Lung (tissue), 12 donors: Measurements from ENCODE around the gene MEX3B. TPM values are rescaled to one million over a fixed set of nuclear protein-coding genes. Genes with fewer than 3 reads are reported as not detected.

ENCODE experiments used
- ATAC-seq: fragments of 200-7000 bp; cut with Tn5 transposase; one replicate; pipeline ENCODE4 v1.9.1; 2020; ENCODE audit warnings: moderate number of reproducible peaks; ENCODE audit not compliant: insufficient read depth, low FRiP score
- DNase-seq, 3 donors: peaks; one replicate each; pipeline ENCODE4 v3.0.0-alpha.2; 2013 to 2017
- H3K27ac ChIP-seq, 2 donors: one replicate each; pipeline ENCODE4 v1.5.1; 2013; ENCODE audit warnings: mild to moderate bottlenecking in 2 of 2, moderate library complexity in 2 of 2, control low read depth in 1 of 2, inconsistent platforms in 1 of 2, low read depth in 1 of 2, low read length in 1 of 2
- H3K27me3 ChIP-seq, 3 donors: one replicate each; pipeline ENCODE4 v1.5.1; 2013; ENCODE audit warnings: low read length in 2 of 3; ENCODE audit not compliant: control insufficient read depth in 3 of 3, insufficient read depth in 3 of 3
- H3K36me3 ChIP-seq, 4 donors: one replicate each; pipeline ENCODE4 v1.5.1; 2013; ENCODE audit warnings: low read length in 4 of 4, mild to moderate bottlenecking in 1 of 4, moderate library complexity in 1 of 4; ENCODE audit not compliant: control insufficient read depth in 4 of 4, insufficient read depth in 4 of 4
- H3K4me1 ChIP-seq, 5 donors: one replicate each; pipeline ENCODE4 v1.5.1; 2013; ENCODE audit warnings: low read length in 5 of 5, mild to moderate bottlenecking in 2 of 5, moderate library complexity in 1 of 5; ENCODE audit not compliant: control insufficient read depth in 5 of 5, insufficient read depth in 5 of 5
- H3K4me3 ChIP-seq: one replicate; pipeline ENCODE4 v1.5.1; 2013; ENCODE audit warnings: mild to moderate bottlenecking, control low read depth, moderate library complexity
- H3K9ac ChIP-seq, 2 donors: one replicate each; pipeline ENCODE4 v1.5.1; 2013; ENCODE audit warnings: low read length in 2 of 2, control low read depth in 1 of 2; ENCODE audit not compliant: insufficient read depth in 1 of 2
- H3K9me3 ChIP-seq, 4 donors: one replicate each; pipeline ENCODE4 v1.5.1; 2013; ENCODE audit warnings: low read length in 3 of 4, mild to moderate bottlenecking in 1 of 4, moderate library complexity in 1 of 4; ENCODE audit not compliant: control insufficient read depth in 4 of 4, insufficient read depth in 3 of 4
- CTCF ChIP-seq: IDR thresholded peaks from 2 replicates; pipeline ENCODE4 v1.5.1; 2012; ENCODE audit warnings: mild to moderate bottlenecking; ENCODE audit errors: control extremely low read depth, extremely low read depth
- WGBS, 2 donors: extraction: QIAGEN DNeasy Blood & Tissue Kit; methylation state at CpG; one replicate each; pipeline ENCODE4 v1.1.7; 2013; 5-methylcytosine and 5-hydroxymethylcytosine counted together
- polyA plus RNA-seq, 2 donors: library from polyadenylated mRNA; stranded (reverse); fragments of 200-250 nt; gene quantifications; one replicate each; pipeline ENCODE4 v1.2.1, GENCODE V29; 2013
- total RNA-seq, 2 donors: library from RNA; depleted of rRNA in 1 of 2; stranded (reverse); fragments of >200 nt in 1 of 2; gene quantifications; one replicate each; pipeline ENCODE4 v1.2.1, GENCODE V29; 2014 to 2021
- donor health status: control.
- donor health status: control.
- donor health status: Bipolar disorder and iron deficiency.
- donor health status: healthy.
- donor health status: DM: yes; HTN: yes; CAD: no.

The MEX3B gene
- total and polyA plus RNA-seq, 4 donors = 0.89 to 6.3 (median 1.8) TPM

GRCh38 chr15:82021992-82022391 is 23.8 kb downstream of the MEX3B start:
- H3K4me3 ChIP-seq = no peak overlapping the region
- no peak overlapping the region for H3K27ac ChIP-seq
- peak; percentile 44 to 71 (median 63) for DNase-seq
- no peaks in the 10 kb centered on the region for H3K27me3 ChIP-seq
- no peaks in the 10 kb centered on the region for H3K36me3 ChIP-seq
- TF ChIP-seq CTCF = no peak
- peaks cover 0 to 1% (median 0%) of the 10 kb centered on the region in 4 donors for H3K9me3 ChIP-seq
- no peaks in the 10 kb centered on the region for H3K4me1 ChIP-seq
- ATAC-seq = no peak
- 6 to 14% methylated on average over 1 of the region's 1 CpG for WGBS, 2 donors
- no peak overlapping the region for H3K9ac ChIP-seq

DNA sequence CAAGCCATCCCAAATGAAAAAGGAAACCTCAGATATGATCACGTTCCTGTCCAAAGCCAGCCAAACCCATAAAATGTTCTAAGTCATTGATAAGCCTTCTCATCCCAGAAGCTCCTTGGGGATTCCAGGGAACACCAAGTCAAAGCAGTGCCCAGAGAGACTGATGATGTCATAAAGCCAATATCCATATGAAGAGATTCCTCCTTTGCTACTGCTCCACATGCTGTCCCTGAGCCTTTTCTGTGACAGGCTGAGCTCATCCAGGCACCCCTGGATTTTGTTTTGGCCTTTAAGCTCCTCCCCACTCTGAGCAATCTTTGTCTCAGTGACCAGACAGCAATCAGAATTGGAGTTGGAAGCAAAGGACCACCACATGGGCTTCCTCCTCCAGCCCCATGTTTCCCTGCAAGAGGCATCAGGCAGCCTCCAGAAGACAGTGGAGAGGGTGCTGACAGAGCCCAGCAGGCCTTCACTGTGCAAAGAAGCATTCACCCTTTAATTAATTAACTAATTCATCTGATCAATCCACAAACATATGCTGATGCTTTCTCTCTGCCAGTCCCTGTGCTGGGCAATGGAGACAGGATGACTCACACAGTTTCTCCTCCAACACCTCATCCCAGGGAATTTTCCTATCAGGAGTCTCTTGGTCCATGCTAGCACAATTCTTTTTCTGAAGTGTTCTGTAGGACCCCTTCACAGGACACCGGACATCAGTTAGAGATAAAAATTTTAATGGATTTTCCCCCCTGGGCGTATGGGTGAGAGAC is 25.0 kb downstream of the MEX3B start:
- Histone ChIP-seq H3K27ac (no peak overlapping the region), H3K9me3 (peaks cover 0 to 1% (median 0%) of the 10 kb centered on the region in 4 donors), H3K9ac (no peak overlapping the region), H3K4me3 (no peak overlapping the region), H3K4me1 (no peaks in the 10 kb centered on the region), H3K27me3 (no peaks in the 10 kb centered on the region), H3K36me3 (no peaks in the 10 kb centered on the region)
- 84 to 87% methylated on average over 3 of the region's 3 CpGs for WGBS, 2 donors
- no peak for DNase-seq
- no peak for ATAC-seq
- no peak for TF ChIP-seq CTCF

- Histone ChIP-seq H3K4me3 (no peak overlapping the region), H3K27me3 (peaks cover 0 to 4% (median 0%) of the 10 kb centered on the region in 3 donors), H3K36me3 (no peaks in the 10 kb centered on the region), H3K27ac (no peak overlapping the region), H3K9ac (no peak overlapping the region), H3K4me1 (no peaks in the 10 kb centered on the region), H3K9me3 (no peaks in the 10 kb centered on the region)
- no peak for ATAC-seq
- no peak for DNase-seq
- WGBS, 2 donors = 44 to 53% methylated on average over 4 of the region's 4 CpGs
- no peak for TF ChIP-seq CTCF
Measured at GRCh38 chr15:82018201-82018600, 27.6 kb downstream of the MEX3B start.

DNA sequence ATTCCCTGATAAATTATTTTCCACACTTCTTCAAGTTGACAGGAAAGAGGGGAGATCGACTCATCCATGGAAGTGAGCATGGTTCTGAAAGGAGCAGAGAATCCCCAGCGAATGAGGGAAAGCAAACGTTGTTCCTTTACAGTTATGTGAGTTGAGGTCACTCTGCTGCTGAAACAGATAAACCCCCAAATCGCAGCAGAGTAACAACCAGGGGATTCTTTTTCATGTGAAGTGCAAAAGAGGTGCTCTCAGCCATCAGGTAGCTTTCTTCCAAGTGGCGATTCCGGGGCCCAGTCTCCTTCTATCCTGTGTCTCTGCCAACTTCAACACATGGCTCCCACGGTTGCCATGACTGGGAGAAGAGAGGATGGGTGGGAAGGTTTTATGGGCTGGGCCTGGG is 28.2 kb downstream of the MEX3B start:
- 64% methylated on average over 7 of the region's 7 CpGs for WGBS, 2 donors
- no peak for ATAC-seq
- H3K36me3 ChIP-seq = no peaks in the 10 kb centered on the region
- no peaks in the 10 kb centered on the region for H3K4me1 ChIP-seq
- no peaks in the 10 kb centered on the region for H3K9me3 ChIP-seq
- H3K27ac ChIP-seq = no peak overlapping the region
- TF ChIP-seq CTCF = no peak
- no peak overlapping the region for H3K4me3 ChIP-seq
- H3K27me3 ChIP-seq = peaks cover 0 to 4% (median 0%) of the 10 kb centered on the region in 3 donors
- H3K9ac ChIP-seq = no peak overlapping the region
- no peak for DNase-seq
